CD4-positive, alpha-beta T cell treated with Interleukin-6 at 100 ng/mL for 8 hours (primary cell): ENCODE measurements around the gene ERICH6.
A peak's percentile ranks its signal among the peaks of the same experiment; 100 is the strongest.

Experiments used
- DNase-seq: peaks from one replicate; pipeline ENCODE4 v3.0.0-alpha.2; 2020; ENCODE audit warnings: mixed read lengths, low spot score

The ERICH6 gene

DNA sequence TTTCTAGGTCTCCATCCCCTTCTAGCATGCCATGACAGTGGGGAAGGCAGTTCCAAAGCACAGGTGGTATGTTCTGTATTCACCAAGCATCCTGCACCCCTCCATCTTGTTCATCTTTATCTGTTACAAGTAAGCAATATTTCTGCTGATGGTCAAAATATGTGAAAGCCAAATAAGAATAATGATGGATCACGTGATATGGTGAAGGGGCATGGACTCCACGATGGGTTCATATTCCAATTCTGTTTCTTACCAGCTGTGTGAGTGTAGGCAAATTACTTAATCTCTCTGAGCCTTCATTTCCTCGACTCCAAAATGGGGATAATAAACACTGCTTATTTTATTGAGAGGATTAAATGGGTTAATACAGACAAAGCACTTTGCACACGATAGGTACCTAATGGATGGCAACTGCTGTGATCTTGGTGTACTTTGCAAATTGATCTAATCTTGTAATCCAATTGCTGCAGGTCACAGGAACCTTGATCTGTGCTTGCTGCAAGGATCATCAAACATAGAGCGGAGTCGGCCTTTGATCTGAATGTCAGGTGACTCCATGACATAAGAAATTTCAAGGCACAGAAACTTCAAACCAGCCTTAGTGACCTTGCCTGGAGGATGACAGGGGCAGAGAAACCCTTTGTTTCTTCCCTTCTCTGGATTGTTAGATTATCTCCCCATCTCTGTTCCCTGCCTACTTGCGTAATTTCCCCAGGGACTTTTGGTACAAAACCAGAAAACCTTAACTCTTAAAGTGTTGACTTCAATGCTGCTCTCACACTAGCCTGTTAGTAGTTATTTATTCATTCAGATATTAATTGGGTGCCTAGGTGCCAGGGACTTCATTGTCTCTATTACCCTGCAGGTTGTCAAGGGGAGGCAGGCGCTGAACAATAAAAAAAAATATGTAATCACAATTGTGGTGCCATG, 33.4 kb upstream of the ERICH6 start:
- DNase-seq, result no peak

DNA sequence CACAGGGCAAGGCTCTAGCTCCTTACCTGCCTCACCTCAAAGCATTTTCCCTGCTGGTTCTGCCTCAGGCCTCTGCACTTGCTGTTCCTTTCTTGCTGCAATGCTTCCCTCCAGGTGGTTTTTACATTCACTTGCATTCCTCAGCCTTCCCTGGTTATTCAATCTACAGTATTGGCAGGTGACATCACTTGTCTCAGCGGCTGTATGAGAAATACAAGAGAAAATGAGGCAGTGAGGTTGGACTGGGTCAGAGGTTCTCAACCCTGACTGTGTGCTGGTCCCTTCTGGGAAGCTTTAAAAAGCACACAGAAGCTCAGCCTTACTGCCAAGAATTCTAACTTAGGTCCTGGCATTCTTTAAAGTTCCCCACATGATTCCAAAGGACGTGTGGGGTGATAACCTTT, 32.6 kb upstream of the ERICH6 start:
- no peak for DNase-seq

DNA sequence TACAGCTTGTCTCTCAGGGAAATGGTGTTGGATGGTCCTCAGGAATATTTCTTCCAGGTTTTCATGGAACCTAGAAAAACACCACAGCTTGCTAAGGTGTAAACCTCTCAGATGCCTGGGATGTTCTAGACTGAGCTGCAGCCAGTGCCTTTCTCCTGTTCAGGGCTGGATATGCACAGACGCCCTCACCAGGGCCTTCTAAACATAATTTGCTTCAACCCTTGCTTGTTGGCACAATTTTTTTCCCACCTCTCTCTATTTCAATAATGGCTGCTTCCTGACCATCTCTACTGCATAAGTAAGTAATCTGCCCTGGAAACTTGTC, 31.0 kb upstream of the ERICH6 start:
- no peak for DNase-seq

DNA sequence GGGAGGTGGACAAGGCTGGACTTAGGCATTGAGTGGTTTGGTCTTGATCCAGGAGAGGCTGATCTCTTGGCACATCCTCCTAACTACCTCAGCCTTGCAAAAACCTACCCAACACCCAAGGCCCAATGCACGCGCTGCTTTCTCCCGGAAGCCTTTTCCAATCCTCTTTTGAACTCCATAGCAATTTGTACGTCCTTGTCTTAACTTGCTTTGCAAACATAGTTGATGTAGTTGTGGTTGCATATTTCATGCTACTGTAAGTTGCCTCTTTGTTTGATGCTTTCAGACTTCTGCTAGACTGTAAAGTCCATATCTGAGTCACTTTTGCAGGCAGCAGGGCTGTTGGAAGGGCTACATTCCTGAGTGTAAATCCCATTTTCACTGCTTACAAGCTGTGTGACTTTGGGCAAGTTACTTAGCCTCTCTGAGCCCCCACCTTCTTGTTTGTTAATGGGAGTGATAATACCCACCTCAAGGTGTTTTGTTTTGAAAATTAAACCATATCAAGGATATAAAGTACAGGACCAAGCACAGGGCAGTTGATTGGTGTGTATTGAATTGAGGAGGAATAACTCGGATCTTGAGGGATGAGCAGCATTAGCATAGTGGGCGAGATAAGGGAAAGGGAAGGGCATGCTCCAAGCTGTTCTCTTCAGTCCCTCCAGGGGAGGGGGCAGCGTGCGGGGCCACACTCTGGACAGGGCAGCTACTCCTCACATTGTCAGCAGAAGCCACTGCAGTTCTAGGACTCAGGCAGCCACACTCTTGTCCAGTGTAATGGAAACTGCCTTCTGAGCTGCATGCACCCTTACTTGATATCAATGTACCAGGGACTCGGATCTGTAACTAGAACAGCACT, 30.4 kb upstream of the ERICH6 start:
- DNase-seq, result no peak

GRCh38 chr3:150733373-150733935, 29.7 kb upstream of the ERICH6 start:
- DNase-seq, result no peak

DNA sequence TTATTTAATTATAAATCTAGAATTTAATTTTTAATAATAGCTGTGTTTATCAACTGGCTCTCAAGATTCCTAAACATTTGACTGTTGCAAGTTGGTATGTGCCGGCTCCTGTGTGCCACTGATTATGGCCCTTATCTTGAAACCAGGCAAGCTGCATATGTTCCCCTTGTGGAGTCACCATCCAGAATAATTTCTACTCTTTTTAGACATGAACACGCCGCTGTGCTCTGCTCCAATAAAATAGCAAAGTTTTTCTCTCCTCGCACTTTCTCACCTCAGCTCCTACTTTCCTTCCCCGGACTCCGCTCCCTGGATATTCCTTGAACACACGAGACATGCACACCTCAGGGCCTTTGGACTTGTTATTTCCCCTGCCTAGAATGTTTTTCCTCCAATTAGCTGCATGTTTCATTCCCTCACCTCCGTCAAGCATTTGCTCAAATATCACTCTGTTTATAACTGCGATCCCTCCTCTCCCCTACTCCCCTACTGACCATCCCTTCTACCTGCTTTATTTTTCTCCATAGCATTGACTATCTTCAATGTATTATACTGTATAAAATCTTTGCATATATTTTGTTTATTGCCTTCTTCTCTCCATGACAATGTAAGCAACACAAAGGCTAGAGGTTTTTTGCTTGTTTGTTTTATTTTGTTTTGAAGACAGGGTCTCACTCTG, 26.1 kb upstream of the ERICH6 start:
- DNase-seq, result no peak

DNA sequence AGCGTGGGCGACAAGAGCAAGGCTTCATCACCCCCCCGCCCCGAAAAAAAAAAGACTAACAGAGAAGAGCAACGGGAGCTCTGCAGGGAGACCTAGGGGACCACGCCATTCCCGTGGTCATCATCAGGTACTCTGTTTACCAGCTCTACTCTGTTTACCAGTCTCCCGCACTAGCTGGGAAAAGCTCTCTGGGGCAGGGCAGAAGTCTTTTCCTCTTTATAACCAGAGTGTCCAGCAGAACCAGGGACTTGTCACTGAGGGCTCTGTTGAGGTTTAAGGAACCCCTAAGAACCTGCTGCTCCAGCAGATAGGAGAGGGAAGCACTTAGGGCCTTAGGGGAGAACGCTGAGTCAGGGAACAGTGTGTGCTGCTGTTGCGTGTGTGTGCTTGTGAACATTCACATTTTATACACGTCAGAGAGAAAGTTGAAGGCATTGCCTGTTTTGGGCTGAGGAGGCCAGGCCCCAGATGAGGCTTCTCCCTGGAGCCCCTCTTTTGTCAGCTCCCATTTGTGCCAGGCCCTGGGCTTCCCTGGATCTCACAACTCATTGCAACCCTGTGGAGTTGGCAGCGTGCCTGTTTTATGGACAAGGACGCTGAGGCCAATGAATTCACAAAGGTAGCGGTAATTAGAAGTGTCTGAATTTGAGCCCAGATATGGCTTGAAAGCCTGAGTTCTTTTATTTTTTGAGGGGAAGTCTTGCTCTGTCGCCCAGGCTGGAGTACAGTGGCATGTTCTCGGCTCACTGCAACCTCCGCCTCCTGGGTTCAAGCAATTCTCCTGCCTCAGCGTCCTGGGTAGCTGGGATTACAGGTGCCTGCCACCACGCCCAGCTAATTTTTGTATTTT, 24.2 kb upstream of the ERICH6 start:
- DNase-seq, result no peak

DNA sequence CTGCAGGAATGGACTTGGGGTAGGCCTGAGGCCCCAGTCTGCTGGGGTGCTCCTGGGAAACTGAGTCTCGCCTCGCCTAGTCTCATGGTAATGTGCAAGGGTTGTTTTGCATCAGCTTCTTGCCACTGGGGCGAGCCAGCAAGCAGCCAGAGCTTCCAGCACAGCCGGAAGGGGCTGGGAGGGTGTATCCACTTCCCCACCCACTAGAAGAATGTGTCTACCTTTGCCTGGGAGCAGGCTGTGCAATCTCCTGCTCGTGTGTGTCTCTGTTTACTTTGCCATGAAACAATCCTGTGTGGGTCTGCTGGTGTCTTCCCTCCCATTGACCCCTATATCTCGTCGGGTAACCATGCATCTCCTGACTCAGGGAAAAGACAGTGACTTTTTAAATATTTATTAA, 21.8 kb upstream of the ERICH6 start:
- no peak for DNase-seq

- DNase-seq, result no peak
Measured at GRCh38 chr3:150723946-150724345, 20.2 kb upstream of the ERICH6 start.

DNA sequence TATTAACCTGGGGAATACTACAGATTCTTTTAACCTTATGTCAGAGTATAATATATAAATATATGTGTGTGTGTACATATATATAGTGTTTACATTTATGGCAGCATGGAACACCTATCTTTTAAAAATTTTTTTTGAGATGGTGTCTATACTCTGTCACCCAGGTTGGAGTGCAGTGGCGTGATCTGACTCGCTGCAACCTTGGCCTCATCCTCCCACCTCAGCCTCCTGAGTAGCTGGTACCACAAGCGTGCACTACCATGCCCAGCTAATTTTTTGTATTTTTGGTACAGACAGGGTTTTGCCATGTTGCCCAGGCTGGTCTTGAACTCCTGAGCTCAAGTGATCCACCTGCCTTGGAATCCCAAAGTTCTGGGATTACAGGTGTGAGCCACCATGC, 18.5 kb upstream of the ERICH6 start:
- no peak for DNase-seq

DNA sequence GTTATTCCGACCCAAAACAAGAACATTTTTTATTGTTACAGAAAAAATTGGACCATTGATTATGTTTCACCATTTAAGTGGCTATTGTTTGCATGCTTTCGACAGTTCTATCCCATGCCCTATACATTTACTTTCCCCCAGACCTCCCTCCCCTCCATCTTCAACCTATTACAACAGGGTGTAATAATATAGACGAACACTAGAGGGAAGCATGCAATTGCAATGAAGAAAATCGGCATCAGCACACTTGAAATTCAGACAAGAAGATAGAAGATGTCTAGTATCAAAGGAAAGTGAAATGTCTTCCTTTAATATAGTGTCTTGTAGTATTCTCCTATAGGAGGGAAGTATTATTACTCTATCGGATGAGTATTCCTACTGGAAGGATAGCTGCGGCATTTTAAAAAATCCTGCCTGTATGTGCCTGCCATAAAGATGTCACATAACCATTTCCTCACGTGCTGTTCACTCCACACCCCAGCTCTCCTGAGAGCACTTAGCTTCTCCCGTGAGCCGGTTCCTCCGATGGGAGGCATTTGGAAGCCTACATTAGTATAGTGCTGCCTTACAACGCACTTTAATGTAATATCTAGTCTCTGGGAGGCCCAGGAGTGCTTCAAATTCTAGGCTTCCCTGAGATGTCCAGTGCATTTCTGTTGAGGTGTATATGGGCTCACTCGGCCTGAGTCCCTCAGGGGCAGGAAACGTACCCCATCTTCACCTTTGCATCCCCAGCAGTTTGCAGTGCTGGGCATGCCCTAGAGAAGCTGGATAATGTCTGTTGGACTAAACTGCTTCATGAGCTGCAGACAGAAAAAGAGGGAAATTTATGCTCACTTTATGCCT, 17.8 kb upstream of the ERICH6 start:
- DNase-seq, result peak; percentile 61

DNA sequence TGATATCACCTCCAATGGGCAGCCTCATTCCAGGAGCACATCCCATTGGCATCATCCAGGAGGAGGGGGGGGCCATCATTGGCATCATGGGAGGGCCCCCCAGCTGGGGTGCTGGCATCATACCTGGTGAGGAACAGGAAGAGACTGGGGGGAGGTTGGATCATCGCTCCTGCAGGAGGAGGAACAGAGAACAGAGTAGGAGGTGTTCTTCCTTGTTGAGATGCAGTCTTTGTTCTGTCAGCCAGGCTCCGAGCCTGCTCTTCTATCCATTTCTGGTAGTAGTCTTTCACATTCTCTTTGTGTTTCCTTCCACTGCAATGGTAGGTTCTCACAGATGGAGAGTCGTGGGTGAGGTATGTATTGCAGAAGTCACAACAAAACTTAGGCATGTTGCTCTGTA, 16.7 kb upstream of the ERICH6 start:
- no peak for DNase-seq

DNA sequence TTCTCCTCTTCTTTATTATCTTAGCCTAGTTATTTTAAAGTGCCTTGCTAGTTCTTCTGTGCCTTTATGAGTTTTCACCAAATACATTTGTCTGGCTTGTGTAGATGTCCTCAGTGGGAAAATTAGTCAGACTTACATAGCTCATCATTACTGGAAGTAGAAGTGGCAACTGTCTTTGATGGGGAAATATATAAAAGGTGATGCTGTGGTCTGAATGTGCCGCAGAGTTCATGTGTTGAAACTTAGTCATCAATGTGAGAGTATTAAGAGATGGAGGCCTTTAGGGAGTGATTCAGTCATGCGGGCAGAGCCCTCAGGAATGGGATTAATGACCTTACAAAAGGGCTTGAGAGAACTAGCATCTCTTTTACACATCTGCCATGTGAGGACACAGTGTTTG, 6.4 kb upstream of the ERICH6 start:
- DNase-seq, result no peak

GRCh38 chr3:150703299-150703755, 393 bp downstream of the ERICH6 start:
- peak; percentile 36 for DNase-seq

GRCh38 chr3:150699068-150699639, 4.6 kb downstream of the ERICH6 start:
- no peak for DNase-seq

- no peak for DNase-seq
Measured at GRCh38 chr3:150697646-150698045, 6.1 kb downstream of the ERICH6 start.

DNA sequence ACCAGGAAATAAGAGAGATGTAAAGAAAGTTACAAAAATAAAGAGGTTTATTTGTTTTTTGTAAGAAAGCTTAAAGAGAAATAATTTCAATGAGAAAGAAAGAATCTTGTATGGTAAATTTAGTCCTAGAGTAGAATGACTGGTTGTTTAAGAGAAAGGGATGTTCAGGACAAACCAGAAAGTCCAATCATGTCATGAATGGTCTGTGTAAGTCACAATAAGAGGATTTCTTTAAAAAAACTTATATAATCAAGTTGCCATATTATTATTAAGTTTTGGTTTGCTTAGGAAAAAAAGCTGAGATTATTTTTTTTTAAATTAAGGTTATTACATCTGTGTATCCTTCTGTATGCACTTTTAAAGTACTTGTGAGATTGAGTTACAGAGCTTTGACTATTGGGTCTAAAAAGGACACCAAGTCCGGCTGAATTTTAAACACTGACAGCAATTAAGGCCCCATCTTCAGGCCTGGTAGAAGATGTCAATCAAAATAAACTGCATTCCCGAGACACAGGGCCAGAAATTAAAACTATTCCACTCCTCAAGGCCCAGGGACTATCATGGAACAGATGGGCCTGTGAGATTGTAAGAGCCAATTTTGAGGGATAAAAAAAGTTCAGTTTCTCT, 12.2 kb downstream of the ERICH6 start:
- DNase-seq, result no peak

- no peak for DNase-seq
Measured at GRCh38 chr3:150687613-150688012, 16.1 kb downstream of the ERICH6 start.

GRCh38 chr3:150682824-150683223, 20.9 kb downstream of the ERICH6 start:
- no peak for DNase-seq
